Hepatocyte (in vitro differentiated cells): ENCODE data around the gene SLC1A1.

Source experiments
- EZH2 ChIP-seq: fragments of 200-600 bp; sonication (generic); IDR thresholded peaks from 2 replicates; pipeline ENCODE4 v1.6.1; 2016; ENCODE audit warnings: antibody characterized with exemption, mild to moderate bottlenecking, borderline replicate concordance
- TF ChIP-seq, protein P1 (sequence below): fragments of 200-600 bp; sonication (generic); IDR thresholded peaks from 2 replicates; pipeline ENCODE4 v1.5.1; 2016; ENCODE audit warnings: antibody characterized with exemption, mild to moderate bottlenecking; ENCODE audit not compliant: poor library complexity

DNA sequence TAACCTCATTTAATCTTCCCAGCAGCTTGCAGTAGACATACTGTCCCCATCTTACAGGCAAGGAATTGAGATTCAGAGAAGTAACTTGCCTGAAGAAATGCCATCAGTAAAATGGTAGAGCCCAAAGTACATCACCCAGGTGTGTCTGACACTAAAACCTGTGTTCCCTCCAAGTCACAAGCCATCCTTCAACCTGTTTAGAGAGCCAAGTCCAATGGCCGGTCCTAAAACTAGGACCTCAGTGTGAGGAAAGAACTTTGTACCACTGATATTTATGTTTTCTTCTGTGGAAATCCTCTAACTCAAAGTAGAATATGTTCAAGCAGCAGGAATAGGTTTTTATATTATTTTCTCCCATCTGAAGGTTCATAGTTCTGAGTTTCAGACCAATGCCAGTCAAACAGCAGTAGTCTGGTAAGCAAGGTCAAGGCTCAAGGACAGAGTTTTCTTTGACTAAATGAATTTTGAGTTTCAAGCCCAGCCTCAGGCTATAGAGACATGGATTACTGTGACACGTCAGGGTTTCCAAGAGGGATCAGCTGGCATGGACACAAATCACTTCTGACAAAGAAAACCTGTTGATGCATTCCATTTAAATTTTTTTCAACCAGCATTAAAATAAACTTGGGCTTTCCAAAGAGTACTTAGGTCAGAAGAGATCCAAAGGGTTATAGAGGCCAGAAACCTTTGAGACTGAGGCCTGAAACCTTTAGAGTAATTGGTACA is 90.9 kb downstream of the SLC1A1 start:
- TF ChIP-seq EZH2, result no peak
- TF ChIP-seq, protein P1, sequence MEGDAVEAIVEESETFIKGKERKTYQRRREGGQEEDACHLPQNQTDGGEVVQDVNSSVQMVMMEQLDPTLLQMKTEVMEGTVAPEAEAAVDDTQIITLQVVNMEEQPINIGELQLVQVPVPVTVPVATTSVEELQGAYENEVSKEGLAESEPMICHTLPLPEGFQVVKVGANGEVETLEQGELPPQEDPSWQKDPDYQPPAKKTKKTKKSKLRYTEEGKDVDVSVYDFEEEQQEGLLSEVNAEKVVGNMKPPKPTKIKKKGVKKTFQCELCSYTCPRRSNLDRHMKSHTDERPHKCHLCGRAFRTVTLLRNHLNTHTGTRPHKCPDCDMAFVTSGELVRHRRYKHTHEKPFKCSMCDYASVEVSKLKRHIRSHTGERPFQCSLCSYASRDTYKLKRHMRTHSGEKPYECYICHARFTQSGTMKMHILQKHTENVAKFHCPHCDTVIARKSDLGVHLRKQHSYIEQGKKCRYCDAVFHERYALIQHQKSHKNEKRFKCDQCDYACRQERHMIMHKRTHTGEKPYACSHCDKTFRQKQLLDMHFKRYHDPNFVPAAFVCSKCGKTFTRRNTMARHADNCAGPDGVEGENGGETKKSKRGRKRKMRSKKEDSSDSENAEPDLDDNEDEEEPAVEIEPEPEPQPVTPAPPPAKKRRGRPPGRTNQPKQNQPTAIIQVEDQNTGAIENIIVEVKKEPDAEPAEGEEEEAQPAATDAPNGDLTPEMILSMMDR, result no peak
